ENCODE data around the gene COA8. TPM values are rescaled to one million over a fixed set of nuclear protein-coding genes. Genes with fewer than 3 reads are reported as not detected.

COA8 gene
- total and polyA plus RNA-seq, 2 of the 13 experiments (the other 11 are each of a cell fraction or from before 2014, with no cell fraction given): 10.9 to 25.1 TPM

GRCh38 chr14:103628684-103629502 is 66.1 kb downstream of the COA8 start, which contains the start of gene KLC1 (continued):
- no peak for TF ChIP-seq JARID2 (CRISPR knock-in tag; IDR thresholded peaks at IDR 0.05; ENCODE audit: insufficient replicate concordance)
- peak; percentile 25; the same call in 1 of the 2 replicates for TF ChIP-seq ZHX1 (CRISPR knock-in tag; IDR thresholded peaks at IDR 0.05; ENCODE audit: low read depth)
- TF ChIP-seq BHLHE40 (IDR thresholded peaks at IDR 0.05; ENCODE audit: low read length): no peak
- TF ChIP-seq SP2 (CRISPR knock-in tag; IDR thresholded peaks at IDR 0.05): no peak
- peak; percentile 35; the same call in 1 of the 2 replicates for TF ChIP-seq IRF2 (CRISPR knock-in tag; IDR thresholded peaks at IDR 0.05)
- no peak for TF ChIP-seq EHMT2 (IDR thresholded peaks at IDR 0.05; ENCODE audit: borderline replicate concordance, low read depth, low read length)
- peak; percentile 40; the same call in 1 of the 2 replicates for TF ChIP-seq FOXA3 (CRISPR knock-in tag; IDR thresholded peaks at IDR 0.05)
- TF ChIP-seq DDIT3 (CRISPR knock-in tag; IDR thresholded peaks at IDR 0.05): no peak
- no peak for TF ChIP-seq PITX1 (CRISPR knock-in tag; IDR thresholded peaks at IDR 0.05)
- TF ChIP-seq FOXC1 (CRISPR knock-in tag; IDR thresholded peaks at IDR 0.05; ENCODE audit: borderline replicate concordance): no peak
- no peak for TF ChIP-seq IKZF1 (IDR thresholded peaks at IDR 0.05)
- no peak; the same call in 1 of the 2 replicates for TF ChIP-seq ZNF556 (CRISPR knock-in tag; IDR thresholded peaks at IDR 0.05; ENCODE audit: borderline replicate concordance)
- TF ChIP-seq ZNF335 (CRISPR knock-in tag; IDR thresholded peaks at IDR 0.05): no peak
- no peak for TF ChIP-seq ZKSCAN8 (CRISPR knock-in tag; IDR thresholded peaks at IDR 0.05; ENCODE audit: borderline replicate concordance)
- TF ChIP-seq HOXD1 (CRISPR knock-in tag; IDR thresholded peaks at IDR 0.05): peak; percentile 29; the same call in 1 of the 2 replicates
- no peak; the same call in 1 of the 2 replicates for TF ChIP-seq ZNF619 (CRISPR knock-in tag; IDR thresholded peaks at IDR 0.05)
- TF ChIP-seq THRA (CRISPR knock-in tag; IDR thresholded peaks at IDR 0.05; ENCODE audit: borderline replicate concordance): 0 out of 2 replicates have a peak, but pooled peaks have one; percentile 22
- TF ChIP-seq MBNL3 (CRISPR knock-in tag; conservative IDR thresholded peaks at IDR 0.05): no peak
- no peak for TF ChIP-seq U2AF1 (optimal IDR thresholded peaks at IDR 0.05; ENCODE audit: low read depth, low read length)
- 0 out of 2 replicates have a peak, but pooled peaks have one; percentile 76 for TF ChIP-seq KAT7 (CRISPR knock-in tag; IDR thresholded peaks at IDR 0.05; ENCODE audit: borderline replicate concordance)
- no peak for TF ChIP-seq ZFP36L2 (CRISPR knock-in tag; IDR thresholded peaks at IDR 0.05)
- no peak for TF ChIP-seq ZC3H4 (CRISPR knock-in tag; IDR thresholded peaks at IDR 0.05; ENCODE audit: borderline replicate concordance)
- TF ChIP-seq RNF219 (CRISPR knock-in tag; IDR thresholded peaks at IDR 0.05): no peak; the same call in 1 of the 2 replicates

All from HepG2 (cell line).